GM19468 (cell line): ENCODE data around the gene DAB2IP.
"Not testable (repeated sequence)": the region's sequence is repeated elsewhere in the genome, so short reads cannot be mapped to it uniquely, and the experiment has no call there.

Experiments used
- ATAC-seq: cut with Tn5 transposase; IDR thresholded peaks from one replicate; pipeline ENCODE4 v1.9.1; 2021; ENCODE audit warnings: mild to moderate bottlenecking, moderate library complexity, moderate number of reproducible peaks; ENCODE audit not compliant: unreplicated experiment; ENCODE audit errors: extremely low read depth

DAB2IP gene

DNA sequence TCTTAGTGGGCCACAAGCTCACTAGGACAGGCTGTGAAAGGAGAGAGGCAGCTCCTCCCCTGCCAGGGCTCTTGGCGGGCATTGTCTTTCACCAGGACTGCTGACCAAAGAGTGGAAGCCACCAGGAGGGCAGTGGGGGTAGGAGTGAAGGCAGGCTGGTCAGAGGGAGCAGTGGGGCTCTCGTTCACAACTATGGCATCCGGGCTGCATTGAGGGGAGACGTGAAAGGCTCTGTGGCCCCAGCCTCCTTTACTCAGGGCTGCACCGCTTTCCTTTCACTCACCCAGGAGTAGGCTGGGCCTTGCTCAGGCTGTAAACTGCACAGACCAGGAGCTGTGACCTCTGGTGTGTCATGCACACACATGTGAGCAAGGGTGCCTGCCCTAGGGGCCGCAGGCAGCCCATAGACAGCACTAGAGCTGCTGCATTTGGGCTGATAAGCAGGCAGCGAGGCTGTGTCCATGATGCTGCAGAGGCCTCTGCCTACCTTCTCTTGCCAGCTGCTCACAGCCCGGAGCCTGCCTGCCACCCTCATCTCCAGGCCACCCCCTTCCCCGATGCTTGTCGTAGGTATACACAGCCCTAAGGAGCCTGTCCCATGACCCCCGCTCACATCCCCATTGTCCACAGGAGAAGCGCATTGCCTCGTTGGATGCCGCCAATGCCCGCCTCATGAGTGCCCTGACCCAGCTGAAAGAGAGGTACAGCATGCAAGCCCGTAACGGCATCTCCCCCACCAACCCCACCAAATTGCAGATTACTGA is 130.4 kb downstream of the DAB2IP start:
- no peak for ATAC-seq

DNA sequence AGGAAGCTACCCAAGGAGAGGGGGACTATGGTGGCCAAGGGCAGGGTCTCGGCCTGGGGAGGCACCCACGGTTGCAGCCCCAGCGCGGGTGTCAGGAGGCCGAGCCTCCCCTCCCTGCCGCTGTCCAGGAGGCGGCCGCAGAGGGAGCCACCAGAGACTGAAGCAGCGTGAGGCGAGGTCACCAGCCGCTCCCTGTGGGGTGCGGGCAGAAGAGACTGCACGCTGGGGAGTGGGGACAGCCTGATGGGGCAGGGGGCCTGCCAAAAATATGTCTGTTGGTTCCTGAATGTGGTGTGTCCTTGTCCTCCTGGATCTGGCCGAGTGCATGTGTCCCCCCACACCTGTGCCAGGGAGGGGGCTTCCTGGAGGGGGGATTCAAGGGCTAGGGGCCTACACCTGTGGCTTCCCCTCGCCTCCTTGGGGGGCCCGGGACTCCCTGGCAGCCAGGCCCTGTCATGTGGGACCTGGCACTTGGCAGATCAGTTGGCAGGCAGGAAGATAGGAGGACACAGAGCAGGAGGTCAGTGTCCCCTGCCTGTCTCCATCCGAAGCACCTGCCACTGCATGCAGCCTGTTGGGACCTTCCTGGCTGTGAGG is 131.2 kb downstream of the DAB2IP start:
- ATAC-seq = no peak

DNA sequence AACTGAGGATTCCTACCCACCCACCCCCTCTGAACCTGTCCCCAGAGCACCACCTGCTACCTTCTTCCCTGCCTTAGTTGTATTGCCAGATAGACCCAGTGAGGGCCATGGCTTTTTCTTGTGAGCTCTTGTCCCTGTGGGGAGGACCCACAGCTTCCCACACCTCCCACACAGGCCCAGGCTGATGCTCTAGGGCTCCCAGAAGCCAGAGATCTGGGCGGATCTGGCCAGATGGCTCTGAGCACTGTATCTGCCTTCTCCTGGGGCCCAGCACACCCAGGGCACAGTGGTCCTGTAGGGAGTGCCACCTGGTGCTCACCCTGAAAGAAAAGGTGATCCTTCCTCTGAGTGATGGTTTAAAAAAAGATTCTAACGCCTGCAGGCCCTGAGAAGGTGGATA is 131.7 kb downstream of the DAB2IP start:
- no peak for ATAC-seq

DNA sequence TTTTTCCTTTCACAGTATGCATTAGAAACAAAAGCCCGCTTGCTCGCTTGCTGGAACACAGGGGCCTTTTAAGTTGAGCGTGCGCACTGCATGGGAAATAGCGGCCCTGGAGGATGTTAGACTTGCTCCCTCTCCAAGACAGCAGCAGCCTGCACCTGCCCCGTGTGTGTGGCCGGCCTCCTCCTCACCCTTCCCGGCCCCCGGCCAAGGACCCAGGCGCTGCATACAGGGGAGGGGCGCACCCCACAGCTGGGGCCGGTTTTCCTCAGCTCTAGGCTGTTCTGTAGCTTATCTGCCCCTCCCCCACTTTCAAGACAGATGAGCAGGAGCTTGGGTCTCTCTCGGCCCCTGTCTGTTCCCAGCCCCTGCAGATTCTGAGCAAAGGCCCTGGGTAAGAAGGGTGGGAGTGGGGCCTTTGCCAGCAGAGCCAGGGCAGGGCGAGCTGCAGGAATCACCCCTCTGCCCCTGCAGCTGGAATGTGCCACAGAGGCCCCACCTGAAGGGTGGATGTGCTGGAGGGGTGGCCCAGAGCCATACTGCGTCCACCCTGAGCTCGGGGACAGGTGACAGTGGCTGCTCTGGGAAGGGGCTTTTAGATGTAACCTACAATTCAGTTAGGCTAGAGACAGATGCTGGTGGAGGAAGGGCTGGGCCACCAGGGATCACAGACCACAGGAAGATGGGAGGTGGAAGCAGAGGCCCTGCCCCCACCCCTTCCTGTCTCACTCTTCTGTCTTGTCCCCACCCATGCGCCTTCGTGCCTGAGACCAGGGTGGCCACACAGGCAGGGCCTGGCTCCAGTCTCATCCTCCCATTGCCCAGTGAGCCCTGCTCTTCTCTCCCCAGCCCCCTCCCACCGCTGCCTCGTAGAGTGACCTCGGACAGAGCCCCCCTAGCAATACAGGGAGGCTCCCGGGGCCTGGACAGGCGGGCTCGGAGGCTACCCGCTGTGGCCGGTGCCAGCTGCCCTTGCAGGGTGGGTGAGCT is 132.4 kb downstream of the DAB2IP start:
- ATAC-seq = no peak

DNA sequence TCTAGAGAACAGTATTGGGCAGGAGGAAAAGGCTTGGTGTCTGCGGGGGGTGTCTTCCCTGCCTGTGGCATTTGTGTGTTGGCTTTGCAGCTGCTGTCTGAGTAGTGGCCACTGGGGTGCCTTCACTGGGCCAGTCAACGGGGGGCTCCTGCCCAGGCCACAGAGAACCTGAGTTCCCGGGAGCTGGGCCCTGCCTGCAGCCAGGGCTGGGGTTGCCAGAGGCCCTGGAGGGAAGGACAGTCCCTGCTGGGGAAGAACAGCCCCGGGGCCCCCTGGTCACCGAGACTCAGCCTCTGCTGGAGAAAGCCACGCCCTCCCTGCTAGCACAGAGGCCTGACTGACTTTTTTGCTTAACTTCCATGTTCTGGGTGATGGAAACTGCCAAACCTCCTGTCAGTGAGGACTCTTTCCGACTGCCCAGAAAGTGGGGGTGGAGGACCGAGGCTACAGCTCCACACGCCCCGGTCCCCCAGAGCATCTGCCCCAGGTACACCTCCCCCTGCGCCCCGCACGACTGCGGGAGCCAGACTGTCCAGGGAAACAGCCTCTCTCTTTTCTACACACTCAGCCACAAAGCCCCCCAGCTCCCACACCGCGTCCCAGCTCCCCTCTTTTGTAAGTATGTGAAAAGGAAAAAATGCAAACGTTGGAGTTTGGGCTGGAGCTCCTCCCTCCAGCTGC is 133.4 kb downstream of the DAB2IP start:
- no peak for ATAC-seq

DNA sequence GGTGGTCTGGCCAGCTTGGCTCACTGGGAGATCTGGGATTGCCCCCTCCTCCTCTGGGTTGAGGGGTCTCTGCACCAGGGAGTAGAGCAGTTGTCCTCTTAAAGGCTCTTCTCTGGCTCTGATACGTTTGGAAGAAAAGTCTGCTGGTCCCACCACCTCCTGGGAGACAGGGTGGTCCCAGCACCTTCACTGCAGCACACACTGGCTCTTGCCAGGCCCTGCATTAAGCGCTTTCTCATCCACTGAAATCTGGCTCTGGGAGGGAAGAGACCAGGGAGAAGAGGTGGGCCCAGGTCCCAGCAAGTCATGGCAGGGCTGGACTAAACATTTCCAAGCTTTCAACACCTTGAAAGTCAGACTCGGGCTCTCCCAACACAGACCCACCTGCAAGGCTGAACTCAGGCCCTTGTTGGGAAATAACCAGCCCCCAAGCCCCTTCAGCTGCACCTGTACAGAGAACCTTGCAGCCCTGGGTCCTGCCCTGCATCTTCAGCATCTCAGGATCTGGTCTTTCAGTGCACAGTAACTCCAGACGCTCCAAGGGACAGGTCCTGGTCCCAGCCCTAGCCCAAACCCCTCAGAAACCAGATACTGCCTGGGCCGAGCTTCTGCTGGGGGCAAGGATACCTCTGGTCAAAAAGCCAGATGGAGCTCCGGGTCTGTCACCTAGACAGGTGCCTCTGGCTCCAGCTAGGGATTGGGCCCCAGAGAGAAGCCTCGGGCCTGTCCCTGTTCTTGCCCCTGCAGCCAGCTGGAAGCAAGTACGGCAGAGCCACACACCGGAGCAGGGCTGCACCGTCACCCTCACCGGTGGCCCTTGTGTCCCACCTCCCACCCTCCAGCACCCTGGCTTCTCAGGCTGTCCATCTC is 134.5 kb downstream of the DAB2IP start:
- ATAC-seq = no peak

DNA sequence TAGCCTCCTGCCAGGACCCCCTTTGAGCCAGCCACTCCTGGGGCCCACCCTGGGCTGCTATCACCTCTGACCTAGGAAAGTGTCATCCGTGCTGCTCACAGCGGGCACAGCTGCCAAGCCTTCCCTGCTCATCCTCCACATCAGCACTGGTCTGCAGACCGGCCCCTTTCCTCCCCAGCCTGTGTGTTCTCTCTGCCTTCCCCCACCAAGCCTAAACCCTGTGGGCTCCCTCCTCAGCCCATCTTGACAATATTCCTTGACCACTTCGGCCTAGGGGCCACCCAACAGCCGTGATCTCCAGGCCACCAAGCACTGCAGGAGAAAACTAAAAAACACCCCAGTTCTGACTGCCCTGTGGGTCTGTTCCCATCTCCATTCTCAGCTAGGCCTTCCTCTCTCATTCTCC is 135.1 kb downstream of the DAB2IP start:
- ATAC-seq = no peak

DNA sequence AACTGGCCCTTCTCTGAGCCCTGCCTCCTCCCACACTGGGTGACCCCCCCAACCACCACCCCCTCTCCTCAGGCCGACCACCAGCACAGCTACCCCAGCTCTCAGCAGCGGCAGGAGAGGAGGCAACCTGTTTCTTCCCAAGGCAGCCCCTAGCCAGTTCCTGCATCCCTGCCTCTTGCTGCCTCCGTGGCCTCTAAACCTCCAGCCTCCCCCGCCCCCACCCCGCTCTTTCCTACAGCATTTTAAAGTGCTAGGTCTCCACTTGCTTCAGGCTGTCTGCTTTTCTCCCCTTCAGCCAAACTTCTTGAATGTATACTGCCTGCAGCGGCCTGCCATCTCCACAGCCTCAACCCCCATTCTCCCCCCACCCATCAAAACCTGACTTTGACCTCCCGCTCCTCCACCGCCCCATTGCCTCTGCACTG is 135.6 kb downstream of the DAB2IP start:
- ATAC-seq = no peak

DNA sequence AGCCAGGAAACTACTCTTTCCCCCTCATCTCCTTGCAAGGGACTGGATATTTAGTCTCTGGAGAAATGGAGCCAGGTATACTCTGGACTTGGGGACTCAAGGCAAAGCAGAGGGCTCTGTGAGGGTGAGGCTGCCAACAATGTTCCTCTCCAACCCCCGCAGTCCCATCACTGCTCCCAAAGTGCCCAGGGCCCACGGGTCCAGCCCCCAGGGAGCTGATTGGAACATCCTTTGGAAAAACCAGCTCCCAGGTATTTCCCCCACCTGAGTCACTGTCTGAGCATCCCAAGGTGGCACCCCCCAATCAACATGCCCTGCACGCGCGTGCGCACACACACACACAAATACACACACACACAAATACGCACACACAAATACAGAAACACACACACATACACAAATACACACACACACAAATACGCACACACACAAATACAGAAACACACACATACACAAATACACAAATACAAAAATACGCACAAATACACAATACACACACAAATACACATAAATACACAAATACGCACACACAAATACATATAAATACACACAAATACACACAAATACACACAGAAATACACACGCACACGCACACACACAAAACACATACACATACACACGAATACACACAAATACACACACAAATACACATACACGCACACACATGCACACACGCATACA is 137.4 kb downstream of the DAB2IP start:
- no peak for ATAC-seq

DNA sequence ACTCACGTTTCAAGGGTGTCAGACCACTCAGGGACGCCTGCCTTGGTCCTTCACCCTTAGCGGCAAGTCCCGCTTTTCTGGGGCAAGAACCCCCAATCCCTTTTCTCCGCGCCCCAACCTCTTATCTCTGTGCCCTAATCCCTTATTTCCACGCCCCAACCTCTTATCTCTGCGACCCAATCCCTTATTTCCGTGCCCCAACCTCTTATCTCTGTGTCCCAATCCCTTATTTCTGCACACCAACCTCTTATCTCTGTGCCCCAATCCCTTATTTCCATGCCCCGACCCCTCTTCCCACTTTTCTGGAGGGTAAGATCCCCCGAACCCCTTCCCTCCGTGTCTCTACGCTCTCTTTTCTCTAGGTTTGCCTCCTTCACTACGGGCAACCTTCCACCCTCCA is 139.4 kb downstream of the DAB2IP start:
- no peak for ATAC-seq

DNA sequence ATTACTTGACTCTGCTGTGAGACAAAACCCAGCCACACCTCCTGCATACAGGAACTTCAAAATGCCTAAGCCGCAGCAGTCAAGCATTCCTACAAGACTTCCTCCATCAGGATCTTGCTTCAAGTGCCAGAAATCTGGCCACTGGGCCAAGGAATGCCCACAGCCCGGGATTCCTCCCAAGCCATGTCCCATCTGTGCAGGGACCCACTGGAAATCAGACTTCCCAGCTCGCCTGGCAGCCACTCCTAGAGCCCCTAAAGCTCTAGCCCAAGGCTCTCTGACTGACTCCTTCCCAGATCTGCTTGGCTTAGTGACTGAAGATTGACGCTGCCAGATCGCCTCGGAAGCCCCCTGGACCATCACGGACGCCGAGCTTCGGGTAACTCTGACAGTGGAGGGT is 141.0 kb downstream of the DAB2IP start:
- ATAC-seq = not testable (repeated sequence)

DNA sequence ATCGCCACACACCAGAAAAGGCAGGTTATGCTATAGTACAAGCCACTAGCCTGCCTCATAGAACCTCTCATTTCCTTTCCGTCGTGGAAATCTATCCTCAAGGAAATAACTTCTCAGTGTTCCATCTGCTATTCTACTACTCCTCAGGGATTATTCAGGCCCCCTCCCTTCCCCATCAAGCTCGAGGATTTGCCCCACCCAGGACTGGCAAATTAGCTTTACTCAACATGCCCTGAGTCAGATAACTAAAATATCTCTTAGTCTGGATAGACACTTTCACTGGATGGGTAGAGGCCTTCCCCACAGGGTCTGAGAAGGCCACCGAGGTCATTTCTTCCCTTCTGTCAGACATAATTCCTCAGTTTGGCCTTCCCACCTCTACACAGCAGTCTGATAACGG is 142.9 kb downstream of the DAB2IP start:
- not testable (repeated sequence) for ATAC-seq

DNA sequence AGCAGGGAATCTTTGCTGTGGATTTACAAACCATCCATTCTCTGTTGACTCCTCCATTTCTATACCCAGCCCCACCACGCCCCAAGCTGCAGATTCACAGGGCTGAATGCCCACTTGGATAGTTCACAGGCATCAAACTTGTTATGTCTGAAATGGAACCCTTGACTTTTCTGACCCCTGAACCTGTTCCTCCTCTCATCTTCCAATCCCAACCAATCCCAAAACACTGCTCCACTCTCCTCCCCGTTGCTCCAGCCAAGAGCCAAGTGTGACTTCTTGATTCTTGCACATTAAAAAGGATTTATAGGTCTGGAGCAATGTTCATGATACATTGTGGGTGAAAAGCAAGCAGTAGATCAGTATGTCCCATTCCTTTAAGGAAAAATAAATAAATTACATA is 145.6 kb downstream of the DAB2IP start:
- no peak for ATAC-seq

DNA sequence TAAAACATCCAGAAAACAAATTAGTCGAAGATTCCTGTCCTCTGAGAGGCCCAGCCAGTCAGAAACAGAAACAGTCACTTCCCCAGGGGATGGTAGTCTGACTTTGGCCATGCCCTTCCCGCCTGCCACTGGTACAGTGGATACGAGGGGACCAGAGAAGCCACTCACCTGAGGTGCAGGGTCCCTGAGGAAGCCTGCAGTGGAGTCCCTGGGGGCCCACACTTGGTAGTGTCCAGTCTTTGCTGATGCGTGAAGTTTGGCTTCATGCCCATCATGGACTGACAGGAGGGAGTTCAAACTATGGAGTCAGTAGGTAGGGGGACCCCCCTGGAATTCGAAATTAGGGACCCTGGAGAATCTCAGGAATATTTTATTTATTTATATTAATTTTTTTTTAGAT is 147.5 kb downstream of the DAB2IP start:
- no peak for ATAC-seq

DNA sequence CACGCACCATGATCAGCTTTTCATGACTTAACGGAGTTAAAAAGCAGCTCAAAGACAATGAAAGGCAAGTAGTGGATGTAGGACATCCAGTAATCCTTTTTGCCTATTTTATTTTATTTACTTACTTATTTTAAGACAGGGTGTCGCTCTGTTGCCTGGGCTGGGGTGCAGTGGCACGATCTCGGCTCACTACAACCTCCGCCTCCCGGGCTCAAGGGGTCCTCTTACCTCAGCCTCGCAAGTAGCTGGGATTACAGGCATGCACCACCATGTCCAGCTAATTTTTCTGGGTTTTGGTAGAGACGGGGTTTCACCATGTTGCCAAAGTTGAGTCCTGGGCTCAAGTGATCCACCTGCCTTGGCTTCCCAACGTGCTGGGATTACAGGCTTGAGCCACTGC is 148.9 kb downstream of the DAB2IP start:
- ATAC-seq = no peak

DNA sequence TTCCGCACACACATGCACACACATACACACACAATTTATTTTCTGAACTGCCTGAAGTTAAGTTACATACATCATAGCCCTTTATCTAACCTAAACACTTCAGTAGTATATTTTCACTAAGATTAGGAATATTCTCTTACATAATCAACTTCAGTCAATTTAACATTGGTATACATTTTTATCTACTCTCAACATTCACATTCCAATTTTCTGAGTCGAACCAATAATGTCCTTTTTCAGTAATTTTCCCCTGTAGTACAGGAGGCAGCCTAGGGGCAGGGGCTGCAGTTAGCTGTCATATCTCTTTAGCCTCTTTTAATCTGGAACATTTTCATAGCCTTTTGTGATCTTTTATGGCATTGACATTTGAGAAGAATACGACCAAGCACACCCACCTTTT is 150.1 kb downstream of the DAB2IP start:
- ATAC-seq = no peak

DNA sequence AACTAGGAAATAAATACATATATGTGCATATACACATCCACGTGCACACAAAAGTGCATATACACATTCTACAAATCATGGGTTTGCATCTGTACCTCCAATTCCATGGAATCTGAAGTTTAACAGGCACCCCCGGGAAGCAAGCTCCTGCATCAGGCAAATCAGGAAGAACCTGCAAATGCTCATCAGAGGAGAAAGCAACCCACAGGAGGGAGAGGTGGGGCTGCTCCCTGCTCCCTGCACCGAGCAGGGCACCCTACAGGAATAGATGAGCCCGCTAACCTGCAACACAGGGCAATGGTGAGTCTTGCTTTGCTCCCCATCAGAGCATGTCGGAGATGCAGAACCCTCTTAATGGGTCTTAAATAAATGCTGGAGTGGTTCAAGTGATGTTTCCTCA is 151.3 kb downstream of the DAB2IP start:
- ATAC-seq = no peak

DNA sequence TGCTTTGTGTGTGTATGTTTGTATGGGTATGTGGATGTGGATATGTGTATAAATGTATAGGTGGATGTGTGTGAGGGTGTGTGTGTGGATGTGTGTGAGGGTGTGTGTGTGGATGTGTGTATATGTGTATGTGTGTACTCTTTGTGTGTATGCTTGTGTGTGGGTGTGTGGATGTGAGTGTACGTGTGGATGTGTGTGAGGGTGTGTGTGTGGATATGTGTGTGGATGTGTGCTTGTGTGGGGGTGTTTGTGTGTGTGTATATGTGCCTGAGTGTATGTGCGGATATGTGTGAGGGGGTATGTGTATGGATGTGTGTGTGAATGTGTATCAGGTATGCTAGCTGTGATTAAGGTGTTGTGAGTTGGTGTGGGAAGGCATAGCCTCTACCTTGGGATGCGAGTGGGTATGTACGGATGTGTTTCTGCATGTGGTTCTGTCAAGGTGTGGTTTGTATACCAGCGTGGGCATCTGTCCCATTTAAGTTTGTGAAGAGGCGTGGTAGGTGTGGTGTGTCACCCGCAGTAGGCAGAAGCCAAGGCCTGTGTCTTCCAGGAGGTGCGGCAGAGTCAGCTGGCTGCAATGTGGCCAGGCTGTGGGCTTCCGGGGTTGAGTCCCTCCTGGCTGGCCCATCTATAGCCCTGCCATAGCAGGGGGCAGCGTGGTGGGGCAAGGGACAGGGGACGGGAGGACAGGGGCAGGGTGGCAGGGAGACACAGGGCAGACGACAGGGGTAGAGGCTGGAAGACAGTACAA is 155.8 kb downstream of the DAB2IP start:
- no peak for ATAC-seq
